ENCODE measurements around the gene DLX3.

DLX3 gene

DNA sequence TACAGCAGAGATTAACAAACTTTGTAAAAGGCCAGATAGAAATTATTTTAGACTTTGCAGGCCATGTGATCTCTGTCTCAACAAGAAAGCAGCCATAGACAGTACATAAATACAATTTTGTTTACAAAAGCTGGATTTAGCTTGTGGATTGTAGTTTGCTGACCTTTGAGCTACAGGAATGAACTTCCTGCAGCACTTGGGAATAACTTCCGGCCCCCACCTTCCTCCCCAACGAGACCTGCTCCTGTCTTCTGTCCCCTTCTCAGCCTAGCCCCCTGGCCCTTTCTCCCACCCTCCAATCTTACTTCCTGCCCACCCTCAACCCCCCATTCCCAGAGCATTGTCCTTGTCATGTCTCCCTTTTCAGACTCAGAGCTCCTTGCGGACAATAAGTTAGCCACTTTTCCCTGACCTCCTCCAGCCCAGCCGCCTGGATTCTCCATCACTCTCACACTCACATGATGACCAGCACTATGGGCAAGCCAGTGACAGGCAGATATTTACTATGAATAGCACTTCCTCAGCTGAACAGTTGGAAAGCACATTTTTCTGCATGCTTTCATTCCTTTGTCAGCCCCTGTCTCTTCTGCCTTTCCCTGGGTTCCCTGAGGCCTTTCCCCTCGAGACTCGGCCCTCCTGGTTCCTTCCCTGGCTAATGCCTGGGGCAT is 27.6 kb upstream of the DLX3 start:
- no peak for DNase-seq

DNA sequence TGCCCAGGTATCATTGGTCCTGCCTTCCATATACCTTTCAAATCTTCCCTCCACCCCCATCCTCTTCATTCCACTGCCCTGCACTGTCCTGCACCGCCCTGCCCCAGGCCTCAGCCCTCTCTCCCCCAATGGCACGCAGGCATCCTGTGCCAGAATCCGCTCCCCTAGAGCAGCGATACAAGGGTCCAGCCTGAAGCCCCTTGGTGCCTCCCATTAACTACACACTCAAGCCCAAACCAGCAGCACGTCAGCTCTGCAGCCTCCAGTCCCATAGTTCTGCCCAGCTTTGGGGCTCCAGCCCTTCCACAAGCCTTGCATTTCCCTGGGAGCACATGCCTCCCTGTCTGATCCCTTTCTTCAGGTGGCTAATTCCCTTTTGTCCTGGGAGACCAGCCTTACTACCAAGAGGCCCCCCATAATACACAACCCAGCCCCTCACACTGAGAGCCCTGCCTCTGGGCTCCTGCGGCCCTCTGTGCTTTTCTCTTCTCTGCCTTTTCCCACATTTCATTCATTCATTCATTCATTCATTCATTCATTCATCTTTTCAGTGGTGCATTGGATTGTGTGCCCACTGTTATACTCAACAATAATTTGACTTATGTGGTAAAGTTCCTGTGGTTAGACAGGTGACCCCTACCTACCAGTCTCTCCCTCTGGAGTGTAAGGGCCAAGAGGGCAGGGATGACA is 26.8 kb upstream of the DLX3 start:
- DNase-seq: no peak

DNA sequence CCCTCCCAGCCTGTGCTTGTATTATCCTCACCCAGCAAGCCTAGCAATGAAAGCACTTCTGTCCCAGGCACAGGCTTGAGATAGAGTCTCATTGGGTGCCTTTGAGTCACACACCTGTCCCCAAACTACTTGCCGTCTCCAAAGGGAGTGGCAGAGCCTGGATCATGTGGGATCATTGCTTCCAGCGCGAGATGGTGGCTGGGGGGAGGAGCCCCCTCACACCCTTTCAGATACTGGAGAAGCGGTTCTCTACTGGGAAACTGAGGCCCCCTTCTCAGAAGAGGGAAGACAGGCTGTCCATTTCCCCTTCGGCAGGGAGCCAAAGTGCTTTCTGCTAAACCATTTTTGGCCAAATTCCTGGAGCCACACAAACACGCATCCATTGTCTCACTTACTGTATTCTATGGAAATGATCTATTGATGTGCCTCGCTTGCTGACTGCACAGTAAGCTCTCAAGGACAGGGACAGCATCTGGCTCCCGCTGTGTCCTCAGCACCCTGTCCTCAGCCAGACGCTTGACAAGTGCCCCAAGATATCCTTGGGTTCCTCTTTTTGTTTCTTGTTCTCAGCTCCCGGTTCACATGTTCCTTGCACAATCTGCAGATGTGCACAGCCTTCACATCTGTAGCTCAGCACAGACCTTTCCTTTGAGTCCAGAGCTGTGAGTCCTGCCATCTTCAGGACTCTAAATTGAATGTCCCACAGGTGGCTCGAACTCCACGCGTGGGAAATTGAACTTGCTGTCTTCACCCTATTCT is 26.0 kb upstream of the DLX3 start:
- DNase-seq: no peak

DNA sequence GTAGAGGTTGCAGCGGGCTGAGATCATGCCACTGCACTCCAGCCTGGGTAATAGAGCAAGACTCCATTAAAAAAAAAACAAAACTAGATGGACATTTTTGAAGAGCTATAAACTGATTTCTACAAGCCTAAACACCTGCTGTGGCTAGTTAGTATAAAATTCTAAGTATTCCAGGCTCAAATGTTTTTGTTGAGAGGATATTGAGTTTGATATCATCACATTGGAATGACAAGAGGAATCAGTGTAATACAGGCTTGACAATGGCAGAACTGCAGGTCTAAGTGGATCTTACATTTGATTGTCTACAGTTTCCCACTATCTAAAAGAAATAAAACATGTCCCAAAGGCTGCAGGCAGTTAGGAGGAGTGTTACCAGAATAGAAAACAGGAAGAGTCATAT is 23.9 kb upstream of the DLX3 start:
- no peak for DNase-seq

DNA sequence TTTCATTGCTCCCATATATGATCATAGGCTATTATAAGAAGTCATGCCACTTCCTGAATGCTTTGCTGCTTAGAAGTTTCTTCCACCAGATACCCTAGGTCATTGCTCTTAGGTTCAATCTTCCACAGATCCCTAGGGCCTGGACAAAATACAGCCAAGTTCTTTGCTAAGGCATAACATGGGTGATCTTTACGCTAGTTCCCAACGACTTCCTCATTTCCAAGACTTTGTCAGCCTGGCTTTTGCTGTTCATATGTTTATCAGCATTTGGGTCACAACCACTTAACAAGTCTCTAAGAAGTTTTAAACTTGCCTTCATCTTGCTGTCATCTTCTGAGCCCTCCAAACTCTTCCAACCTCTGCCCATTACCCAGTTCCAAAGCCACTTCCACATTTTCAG is 20.1 kb upstream of the DLX3 start:
- DNase-seq: no peak

DNA sequence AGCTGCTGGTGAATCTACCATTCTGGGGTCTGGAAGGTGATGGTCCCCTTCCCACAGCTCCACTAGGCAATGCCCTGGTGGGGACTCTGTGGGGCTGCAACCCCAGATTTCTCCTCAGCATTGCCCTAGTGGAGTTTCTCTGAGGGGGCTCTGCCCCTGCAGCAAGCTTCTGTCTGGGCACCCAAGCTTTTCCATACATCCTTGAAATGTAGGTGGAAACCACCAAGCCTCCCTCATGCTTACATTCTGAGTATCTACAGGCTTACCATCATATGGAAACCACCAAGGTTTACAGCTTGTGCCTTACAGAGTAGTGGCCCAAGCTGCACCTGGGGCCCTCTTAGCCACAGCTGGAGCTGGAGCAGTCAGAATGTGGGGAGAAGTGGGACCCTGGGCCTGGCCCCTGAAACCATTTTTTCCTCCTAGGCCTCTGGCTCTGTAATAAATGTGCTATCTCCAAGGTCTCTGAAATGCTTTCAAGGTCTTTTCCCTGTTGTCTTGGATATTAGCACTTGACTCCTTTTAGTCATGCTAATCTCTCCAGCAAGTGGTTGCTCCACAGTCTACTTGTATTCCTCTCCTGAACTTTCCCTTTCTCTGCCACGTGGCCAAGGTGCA is 19.6 kb upstream of the DLX3 start:
- DNase-seq: no peak

DNA sequence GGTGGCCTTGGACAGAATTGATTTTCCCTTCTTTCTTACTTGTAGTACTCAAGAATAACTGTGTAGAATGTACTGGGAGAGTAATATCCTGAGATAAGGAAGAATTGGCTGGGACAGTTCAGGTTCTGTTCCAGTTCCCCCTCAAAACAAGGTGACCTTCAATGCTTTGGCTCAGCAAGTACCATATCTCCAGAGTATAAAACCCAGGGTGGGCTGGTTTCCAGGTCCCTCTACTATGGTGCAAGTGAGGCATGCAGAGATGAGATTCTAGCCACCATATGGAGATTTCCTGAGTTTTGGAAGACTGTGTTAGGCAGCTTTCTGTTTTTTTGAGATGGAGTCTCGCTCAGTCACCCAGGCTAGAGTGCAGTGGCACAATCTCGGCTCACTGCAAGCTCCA is 18.1 kb upstream of the DLX3 start:
- DNase-seq: no peak

DNA sequence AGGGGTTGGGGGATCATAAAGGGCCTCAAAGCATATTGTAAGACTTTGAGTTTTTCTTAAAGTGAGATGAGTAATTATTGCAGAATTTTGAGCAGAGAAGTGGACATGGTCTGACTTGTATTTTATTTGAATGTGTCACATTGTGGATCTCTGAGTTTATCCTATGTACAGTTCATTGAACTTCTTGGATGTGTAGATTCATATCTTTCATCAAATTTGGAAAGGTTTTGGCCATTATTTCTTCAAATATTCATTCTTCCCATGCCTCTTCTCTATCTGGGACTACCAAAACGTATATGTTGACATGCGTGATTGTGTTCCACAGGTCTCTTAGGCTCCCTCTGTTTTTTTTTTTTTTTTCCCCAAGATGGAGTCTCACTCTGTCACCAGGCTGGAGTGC is 14.3 kb upstream of the DLX3 start:
- no peak for DNase-seq

DNA sequence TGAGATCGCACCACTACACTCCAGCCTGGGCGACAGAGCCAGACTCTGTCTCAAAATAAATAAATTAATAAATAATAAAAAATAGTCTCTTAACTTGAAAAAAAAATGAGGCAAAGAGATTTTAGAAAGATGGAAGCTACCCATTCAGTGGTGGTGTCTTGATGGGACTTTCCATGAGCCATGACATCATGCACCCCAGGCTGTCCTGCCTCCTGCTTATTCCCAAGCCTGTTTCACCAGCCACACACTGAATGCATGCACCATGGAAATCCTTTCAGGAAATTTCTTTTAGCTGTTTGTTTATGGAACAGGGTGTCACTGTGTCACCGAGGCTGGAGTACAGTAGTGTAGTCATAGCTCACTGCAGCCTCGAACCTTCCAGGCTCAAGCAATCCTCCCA is 8.9 kb upstream of the DLX3 start:
- DNase-seq: no peak

DNA sequence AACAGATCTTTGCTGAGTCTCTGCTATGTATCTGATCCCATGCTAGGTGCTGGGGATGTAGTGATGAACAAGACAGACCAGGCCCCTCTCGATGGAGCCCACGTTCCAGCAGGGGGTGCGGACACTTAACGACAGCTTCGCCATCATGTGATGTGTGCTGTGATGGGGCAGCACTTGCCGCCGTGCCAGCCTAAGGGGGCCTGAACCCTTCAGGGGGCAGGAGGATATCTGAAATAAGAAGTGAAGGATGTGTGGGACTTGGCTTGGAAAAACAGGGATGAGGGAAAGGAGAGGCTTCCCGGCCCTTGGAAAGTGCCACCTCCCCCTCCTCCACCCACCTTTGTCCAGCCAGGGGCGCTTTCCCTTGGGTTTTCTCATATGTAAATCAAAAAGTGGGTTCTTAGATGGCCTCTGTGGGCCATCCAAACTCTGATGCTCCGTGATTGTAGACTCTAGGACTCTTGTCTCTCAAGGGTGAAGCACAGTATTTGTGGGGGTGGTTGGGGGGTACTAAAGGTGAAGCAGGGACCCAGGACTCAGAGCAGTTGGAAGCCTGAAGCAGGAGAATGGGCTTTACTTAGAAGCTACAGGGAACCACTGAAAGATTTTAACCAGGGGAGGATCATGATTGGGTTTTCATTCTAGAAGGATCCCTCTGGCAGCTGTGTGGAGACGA is 4.0 kb upstream of the DLX3 start:
- no peak for DNase-seq

DNA sequence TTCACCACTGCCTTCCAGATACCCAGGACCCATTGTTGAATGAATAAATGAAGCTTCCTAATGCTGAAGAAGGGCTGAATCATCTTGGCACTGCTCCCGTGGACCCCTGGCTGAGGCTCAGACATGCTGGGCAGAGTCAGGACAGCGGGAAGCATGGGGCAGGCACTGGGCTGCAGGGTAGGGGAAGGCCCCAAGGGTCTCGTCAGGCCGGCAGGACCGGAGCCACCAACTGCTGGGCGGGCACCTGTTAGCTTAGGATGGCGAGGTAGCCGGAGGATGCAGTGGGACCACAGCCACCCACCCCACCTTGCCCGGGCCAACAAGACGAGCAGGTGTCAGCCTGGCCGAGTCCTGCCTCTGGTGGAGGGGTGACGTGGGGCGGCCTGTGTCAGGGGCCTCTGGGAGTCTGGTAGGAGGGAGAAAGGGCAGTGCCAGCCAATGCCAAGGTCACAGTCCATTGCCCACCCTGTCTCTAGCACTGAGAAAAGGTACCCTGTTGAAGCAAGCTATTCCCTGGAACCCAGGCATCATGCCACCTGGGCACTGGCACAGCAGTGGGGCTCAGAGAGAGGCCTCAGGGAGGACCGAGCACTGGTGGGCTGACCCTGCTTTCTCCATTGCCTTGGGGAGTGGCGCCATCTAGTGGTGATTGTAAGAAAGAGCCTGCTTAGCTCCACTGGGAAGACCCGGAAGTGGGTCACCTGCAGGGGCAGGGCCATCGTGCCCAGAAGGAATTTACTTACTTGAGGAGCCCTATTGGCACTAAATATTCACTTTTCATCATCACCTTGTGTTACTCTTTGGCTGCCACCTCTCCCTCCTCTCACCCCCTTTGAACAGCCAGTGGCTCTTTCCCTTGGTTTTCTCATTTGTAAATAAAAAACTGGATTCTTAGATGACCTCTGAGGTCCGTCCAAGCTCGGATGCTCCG is 3.0 kb upstream of the DLX3 start:
- DNase-seq: peak; percentile 89

DNA sequence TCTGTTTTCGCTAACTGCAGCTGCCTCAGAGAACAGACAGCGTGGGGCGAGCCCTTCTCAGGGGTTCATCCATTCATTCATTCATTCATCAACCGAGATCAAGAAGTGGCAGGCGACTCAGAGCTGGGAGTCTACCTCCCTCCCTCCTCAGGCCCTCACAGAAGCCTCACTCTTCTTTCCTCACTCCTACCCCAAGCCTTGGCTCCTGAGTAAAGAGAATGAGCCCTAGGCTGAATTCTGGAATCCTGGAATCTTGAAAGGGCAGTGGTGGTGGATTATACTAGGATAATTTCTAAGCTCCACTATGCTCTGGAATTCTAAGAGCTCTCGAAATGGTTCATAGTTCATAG is 2.3 kb upstream of the DLX3 start:
- no peak for DNase-seq

DNA sequence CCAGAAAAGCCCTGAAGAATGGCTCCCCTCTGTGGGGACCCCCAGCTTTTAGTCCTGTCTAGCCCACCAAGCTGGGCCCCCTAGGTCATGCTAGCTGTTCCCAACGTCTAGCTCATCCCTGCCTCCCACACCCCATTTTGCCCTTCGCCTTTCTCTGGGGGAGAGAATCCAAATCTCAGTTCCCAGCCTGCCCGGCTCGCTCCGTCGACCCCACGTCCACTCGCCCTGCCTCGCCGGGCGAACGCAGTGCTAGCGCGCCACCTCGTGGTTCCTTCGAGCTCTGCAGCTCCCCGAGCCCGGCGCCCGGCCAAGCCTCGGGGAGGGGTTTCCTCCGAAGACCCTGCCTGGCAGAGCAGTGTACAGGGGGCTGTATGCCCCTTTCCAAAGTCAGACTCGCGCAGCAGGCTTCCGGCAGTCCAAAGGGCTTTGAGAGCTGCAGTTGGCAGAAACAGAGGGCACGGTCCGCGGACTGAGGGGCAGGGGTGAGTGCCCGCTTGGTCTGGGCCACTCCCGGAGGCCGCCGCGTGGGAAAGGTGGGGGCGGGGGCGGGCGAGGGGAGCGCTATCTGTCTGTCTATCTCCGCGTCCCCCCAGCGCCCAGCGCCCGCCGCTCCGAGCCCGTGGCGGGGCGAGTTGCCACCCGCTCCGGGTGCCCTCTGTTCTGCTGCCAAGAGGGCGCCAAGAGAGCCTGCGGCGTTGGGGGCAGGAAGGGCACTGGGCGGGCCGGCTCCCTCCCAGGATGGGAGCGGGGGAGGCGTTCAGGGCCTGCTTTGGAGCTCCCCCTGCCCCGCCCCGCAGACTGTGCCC is 1.7 kb upstream of the DLX3 start:
- peak; percentile 64 for DNase-seq

DNA sequence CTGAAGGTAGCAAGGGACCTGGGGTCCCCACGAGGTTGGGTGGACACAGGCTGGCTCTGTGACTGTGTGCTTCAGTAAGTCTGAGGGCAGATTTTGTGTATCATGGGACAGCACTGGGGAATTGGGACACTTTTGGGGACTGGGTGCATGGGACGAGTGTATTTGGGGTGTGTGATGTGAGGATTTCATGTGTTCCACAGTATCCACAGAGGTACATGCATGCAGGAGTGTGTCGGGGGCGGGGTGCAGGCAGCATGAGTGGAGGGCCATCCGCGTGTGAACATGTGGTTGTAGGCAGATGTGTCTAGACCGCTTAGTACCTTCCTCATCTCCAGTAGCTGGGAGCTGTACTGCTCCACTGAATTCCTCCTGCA is 1.1 kb upstream of the DLX3 start:
- no peak for DNase-seq

DNA sequence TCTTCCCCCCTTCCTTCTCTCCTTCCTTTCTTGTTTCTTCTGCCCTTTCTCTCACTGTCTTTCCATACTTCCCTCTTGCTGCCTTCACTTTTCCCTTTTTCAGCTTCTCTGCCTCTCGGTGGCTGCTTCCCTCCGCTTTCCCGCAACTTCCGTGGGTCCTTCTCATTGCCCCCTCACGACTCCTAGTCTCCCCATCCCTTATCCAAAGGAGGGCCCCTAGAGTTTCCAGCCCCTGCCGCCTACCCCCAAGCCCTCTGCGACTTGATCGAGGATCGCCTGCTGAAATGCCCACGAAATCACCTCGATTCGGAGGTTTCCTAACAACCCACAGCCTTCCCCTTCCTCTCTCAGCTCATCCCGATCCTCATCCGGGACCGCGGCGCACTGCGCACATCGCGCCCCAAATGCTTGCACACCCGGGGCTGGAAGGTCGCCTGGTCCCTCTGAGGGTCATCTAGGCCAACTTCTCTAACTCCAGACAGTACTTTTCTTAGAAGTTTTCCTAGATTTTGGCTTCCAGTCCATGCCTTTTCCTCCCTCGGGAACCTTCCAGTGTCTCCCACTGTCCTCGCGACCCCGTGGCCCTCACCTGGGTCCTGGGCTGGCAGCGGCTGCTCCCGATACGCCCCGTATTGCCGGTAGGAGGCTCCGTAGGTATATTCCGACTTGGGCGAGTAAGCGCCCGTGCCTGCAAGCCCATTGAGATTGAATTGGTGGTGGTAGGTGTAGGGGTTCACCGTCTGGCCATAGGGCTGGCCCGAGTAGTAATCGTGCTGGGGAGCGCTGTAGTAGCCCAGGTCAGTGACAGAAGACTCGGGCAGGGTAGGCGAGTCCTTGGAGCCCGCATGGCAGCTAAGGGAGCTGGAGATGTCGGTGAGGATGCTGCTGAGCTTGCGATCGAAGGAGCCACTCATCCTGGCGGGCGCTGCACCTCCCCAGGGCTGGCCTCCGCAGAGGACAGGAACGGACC is 654 bp downstream of the DLX3 start:
- DNase-seq: no peak

DNA sequence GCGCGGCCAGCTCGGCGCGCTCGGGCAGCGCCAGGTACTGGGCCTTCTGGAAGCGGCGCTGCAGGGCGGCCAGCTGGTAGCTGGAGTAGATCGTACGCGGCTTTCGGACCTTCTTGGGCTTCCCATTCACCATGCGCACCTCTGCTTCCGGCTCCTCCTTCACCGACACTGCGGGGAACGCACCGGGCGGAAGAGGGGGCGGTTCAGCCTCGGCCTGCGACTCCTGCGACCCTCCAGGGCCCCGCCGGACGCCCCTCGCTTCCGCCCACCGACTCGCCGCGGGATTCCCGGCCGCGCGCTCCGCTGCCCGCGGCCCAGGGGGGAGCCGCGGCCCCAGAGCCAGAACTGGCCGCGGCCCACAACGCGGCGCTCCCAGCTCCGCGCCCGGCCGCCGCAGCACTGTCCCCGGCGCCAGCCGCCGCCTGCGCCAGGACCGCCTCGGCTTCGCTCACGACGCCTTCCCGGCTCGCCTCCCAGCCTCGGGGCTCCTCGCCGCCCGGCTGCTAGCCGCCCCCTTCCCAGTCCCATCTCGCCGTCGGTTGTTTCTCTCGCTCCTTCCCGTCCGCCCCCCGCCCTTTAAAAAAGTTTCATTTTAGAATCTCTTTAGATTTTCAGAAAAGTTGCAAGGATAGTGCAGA is 1.5 kb downstream of the DLX3 start:
- DNase-seq: peak; percentile 25

DNA sequence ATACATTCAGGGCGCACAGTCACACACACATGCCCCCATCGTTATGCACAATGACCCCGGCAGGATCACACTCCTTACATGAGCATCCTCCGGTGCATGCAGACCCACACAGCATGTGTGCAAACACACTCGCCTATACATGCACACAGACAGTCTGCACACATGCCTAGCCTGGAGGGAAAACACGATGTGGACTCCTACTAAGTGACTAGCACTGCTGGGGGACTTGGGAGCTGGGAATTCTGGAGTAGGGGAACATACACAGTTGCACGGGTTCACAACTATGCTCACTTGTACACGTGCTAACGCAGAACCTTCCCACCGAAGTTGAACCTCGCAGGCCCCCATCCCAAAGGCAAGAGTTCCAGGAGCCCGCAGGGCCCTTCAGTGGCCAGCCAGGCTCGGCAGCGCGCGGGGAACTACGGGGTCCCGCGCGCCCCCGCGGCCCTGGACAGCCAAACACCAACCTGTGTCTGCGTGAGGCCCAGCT is 2.0 kb downstream of the DLX3 start:
- no peak for DNase-seq

DNA sequence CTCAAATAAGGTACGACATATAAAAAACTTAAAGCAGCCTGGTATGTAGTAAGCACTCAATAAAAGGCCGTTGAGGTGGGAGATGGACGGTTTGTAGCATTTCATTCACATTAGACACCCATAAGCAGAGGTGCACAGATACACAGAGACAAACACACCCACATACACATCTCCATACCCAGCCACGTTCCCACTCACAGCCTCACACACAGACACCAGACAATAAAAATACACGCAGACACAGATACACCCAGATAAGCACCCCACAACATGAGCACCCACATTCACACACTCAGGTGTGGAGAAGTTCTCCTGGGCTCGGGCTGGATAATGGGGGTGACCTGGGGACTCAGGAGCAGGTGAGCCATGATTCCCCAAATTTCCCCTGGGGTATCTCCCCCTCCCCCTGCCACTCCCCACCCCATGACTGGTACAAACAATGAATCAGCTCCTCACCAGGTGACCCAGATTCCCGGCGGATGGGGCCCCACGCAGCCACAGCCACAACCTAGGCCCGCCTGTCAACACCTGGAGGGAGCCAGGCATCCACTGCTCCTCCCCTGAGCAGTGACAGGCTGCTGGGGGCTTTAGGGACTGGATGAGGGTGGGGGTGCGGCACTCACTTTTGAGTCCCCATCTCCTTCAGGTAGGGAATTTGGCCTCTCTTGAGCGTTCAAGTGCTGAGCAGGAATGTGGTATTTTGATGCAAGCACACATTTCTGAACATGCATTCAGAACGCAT is 2.7 kb downstream of the DLX3 start:
- DNase-seq: no peak

DNA sequence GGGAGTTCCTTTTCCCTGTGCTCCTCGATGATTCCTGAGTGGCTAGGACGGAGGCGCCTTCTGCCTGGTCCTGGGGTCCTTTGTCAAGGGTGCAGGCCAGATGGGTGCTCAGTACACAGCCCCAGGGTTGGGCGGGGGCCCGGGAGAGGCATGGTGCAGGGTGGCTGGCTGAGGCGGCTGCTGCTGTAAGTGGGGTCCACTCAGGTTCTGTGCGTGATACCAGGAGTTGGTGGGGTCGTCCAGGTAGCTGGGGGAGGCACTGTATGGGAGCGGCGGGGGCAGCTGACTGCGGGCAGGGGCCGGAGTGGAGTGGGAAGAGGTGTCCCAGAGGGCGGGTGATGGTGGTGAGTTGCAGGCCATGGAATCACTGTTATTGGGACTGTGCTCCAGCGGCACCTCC is 3.6 kb downstream of the DLX3 start:
- no peak for DNase-seq
